Stomach (tissue), 9 donors: ENCODE results near the gene FREM1. TPM values are rescaled to one million over a fixed set of nuclear protein-coding genes. Genes with fewer than 3 reads are reported as not detected.

Experiments used
- DNase-seq, 2 donors: peaks; one replicate each; pipeline versions ENCODE4 v3.0.0 to v3.0.0-alpha.2; 2013 to 2019
- H3K27ac ChIP-seq, 5 donors: fragments of 200-600 bp in 4 of 5; sonication (generic) in 4 of 5; one replicate each; pipeline ENCODE4 v1.5.1; 2013 to 2019; ENCODE audit warnings: mild to moderate bottlenecking in 1 of 5, moderate library complexity in 1 of 5
- H3K27me3 ChIP-seq, 3 donors: fragments of 200-600 bp; sonication (generic); one replicate each; pipeline ENCODE4 v1.5.1; 2017 to 2019; ENCODE audit warnings: mixed run types in 1 of 3
- H3K36me3 ChIP-seq, 4 donors: fragments of 200-600 bp; sonication (generic); 1 replicate in 3 of 4; 2 replicates in 1 of 4; pipeline ENCODE4 v1.5.1; 2016 to 2019
- H3K4me1 ChIP-seq, 4 donors: fragments of 200-600 bp; sonication (generic); one replicate each; pipeline ENCODE4 v1.5.1; 2016 to 2019
- H3K4me3 ChIP-seq, 4 donors: fragments of 200-600 bp; sonication (generic) in 3 of 4; one replicate each; pipeline ENCODE4 v1.5.1; 2016 to 2019; ENCODE audit warnings: mild to moderate bottlenecking in 1 of 4
- H3K9me3 ChIP-seq, 4 donors: fragments of 200-600 bp; sonication (generic); one replicate each; pipeline ENCODE4 v1.5.1; 2016 to 2019
- EP300 ChIP-seq: sonication (generic); formaldehyde crosslinking; IDR thresholded peaks from one replicate; pipeline ENCODE4 v1.6.1; 2017; ENCODE audit warnings: antibody characterized with exemption
- POLR2A ChIP-seq, 4 donors: fragments of 450-650 bp; IDR thresholded peaks; one replicate each; pipeline ENCODE4 v1.6.1; 2016; ENCODE audit warnings: antibody characterized with exemption in 4 of 4, control low read depth in 2 of 4, mild to moderate bottlenecking in 1 of 4, moderate library complexity in 1 of 4
- POLR2AphosphoS5 ChIP-seq, 3 donors: sonication (generic); formaldehyde crosslinking; IDR thresholded peaks; one replicate each; pipeline ENCODE4 v1.6.1; 2016; ENCODE audit warnings: antibody characterized with exemption in 3 of 3
- WGBS, 5 donors: extraction: QIAGEN DNeasy Blood & Tissue Kit in 3 of 5; methylation state at CpG; one replicate each; pipeline versions ENCODE4 v1.1.5 to v1.1.7; 2013 to 2018; 5-methylcytosine and 5-hydroxymethylcytosine counted together
- intact Hi-C: fragments of 100-400 bp; cut with DNase I; formaldehyde crosslinking; loops from one replicate; pipeline ENCODE4 v1.15.1; 2023; ENCODE audit warnings: low total_unique reads
- polyA plus RNA-seq, 3 donors: library from polyadenylated mRNA; stranded (reverse); fragments of 200-250 nt; gene quantifications; one replicate each; pipeline ENCODE4 v1.2.3, GENCODE V29; 2013
- total RNA-seq, 5 donors: library from RNA; depleted of rRNA; stranded (reverse); fragments of >200 nt; gene quantifications; one replicate each; pipeline versions ENCODE4 v1.1.0 to v1.2.3, GENCODE V29; 2014 to 2016
- TF ChIP-seq, protein P1 (sequence below), 7 experiments: fragments of 450-650 bp in 4 of 7; fragments of 200-600 bp in 3 of 7; sonication (generic) in 3 of 7; IDR thresholded peaks; one replicate each; pipeline ENCODE4 v1.5.1; 2016 to 2019; ENCODE audit warnings: antibody characterized with exemption in 7 of 7, control low read depth in 2 of 7, mild to moderate bottlenecking in 1 of 7
- donor health status: healthy with polysubstance abuse.
- donor health status: Bipolar disorder and iron deficiency.
- donor health status: healthy.

The FREM1 gene
- total and polyA plus RNA-seq, 8 donors, result 0.12 to 14.7 (median 0.58) TPM; not detected in 1

DNA sequence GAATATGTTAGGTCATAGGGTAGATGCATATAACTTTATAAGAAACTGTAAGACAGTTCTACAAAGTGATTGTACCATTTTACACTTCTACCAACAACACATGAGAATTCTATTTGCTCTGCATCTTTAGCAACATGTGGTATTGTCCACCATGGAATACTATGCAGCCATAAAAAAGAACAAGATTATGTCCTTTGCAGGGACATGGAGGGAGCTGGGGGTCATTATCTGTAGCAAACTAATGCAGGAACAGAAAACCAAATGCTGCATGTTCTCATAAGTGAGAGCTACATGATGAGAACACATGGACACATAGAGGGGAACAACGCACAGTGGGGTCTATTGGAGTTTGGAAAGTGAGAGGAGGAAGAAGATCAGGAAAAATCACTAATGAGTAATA, 165.5 kb downstream of the FREM1 start:
- intact Hi-C loops, result no loop called here
- Histone ChIP-seq H3K9me3 (no peaks in the 10 kb centered on the region), H3K27me3 (no peaks in the 10 kb centered on the region), H3K4me3 (no peak overlapping the region), H3K4me1 (no peaks in the 10 kb centered on the region), H3K36me3 (peaks cover 0 to 6% (median 0%) of the 10 kb centered on the region in 4 donors), H3K27ac (no peak overlapping the region)
- no peak for TF ChIP-seq POLR2A (IDR thresholded peaks at IDR 0.05)
- TF ChIP-seq, protein P1, sequence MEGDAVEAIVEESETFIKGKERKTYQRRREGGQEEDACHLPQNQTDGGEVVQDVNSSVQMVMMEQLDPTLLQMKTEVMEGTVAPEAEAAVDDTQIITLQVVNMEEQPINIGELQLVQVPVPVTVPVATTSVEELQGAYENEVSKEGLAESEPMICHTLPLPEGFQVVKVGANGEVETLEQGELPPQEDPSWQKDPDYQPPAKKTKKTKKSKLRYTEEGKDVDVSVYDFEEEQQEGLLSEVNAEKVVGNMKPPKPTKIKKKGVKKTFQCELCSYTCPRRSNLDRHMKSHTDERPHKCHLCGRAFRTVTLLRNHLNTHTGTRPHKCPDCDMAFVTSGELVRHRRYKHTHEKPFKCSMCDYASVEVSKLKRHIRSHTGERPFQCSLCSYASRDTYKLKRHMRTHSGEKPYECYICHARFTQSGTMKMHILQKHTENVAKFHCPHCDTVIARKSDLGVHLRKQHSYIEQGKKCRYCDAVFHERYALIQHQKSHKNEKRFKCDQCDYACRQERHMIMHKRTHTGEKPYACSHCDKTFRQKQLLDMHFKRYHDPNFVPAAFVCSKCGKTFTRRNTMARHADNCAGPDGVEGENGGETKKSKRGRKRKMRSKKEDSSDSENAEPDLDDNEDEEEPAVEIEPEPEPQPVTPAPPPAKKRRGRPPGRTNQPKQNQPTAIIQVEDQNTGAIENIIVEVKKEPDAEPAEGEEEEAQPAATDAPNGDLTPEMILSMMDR (IDR thresholded peaks at IDR 0.05), result no peak
- no peak for TF ChIP-seq EP300
- no peak for TF ChIP-seq POLR2AphosphoS5 (IDR thresholded peaks at IDR 0.05)
- 91 to 100% (median 96%) methylated on average over 1 of the region's 1 CpG for WGBS, 5 donors
- no peak for DNase-seq

DNA sequence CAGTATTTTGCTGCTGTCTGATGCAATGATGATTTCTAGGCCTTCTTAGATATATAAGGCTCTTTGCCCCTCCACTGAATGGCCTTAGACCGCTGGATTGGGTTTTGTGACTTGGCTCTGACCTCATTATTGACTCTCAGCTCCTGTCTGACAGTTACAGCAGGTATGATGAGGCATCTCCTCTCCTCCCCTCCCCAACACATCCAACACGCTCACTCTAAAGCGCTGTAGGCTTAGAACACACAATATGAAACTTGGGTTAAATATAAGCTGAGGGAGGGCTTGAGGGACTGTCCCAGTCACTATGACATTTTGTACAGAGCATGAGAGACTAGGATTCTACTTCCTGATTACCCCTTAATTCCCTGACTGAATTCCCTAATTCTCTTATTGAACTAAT, 168.9 kb downstream of the FREM1 start:
- no peaks in the 10 kb centered on the region for H3K4me1 ChIP-seq
- H3K27ac ChIP-seq, result no peak overlapping the region
- no peaks in the 10 kb centered on the region for H3K9me3 ChIP-seq
- no peaks in the 10 kb centered on the region for H3K27me3 ChIP-seq
- TF ChIP-seq, protein P1 (IDR thresholded peaks at IDR 0.05), result no peak
- TF ChIP-seq POLR2AphosphoS5 (IDR thresholded peaks at IDR 0.05) (no peak), POLR2A (IDR thresholded peaks at IDR 0.05) (no peak), EP300 (no peak)
- intact Hi-C loops, result no loop called here
- DNase-seq, result no peak
- peaks cover 0 to 3% (median 0%) of the 10 kb centered on the region in 4 donors for H3K36me3 ChIP-seq
- no peak overlapping the region for H3K4me3 ChIP-seq
- WGBS, 5 donors, result 80 to 87% (median 82%) methylated on average over 3 of the region's 3 CpGs

DNA sequence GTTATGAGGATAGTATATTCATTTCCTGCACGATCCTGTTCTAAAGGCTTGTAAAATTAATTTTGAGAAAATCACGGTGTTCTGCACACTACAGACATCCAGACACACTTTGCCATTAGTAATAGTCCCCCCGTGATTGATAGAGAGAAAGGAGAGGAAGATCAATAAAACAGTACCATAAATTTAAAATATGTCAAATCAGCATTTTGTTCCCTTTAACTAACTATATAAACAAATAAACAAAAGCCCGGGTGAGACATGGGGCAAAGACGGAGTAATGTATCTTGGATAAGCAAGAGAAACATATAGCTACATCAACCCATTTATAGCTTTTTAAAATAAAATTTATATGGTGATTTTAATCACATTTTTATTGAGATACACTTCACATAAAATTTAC, 177.1 kb downstream of the FREM1 start:
- no peak for TF ChIP-seq POLR2AphosphoS5 (IDR thresholded peaks at IDR 0.05)
- no peak for TF ChIP-seq POLR2A (IDR thresholded peaks at IDR 0.05)
- TF ChIP-seq, protein P1 (IDR thresholded peaks at IDR 0.05), result no peak
- no peak for TF ChIP-seq EP300
- WGBS, 5 donors, result 73 to 90% (median 83%) methylated on average over 5 of the region's 5 CpGs
- Histone ChIP-seq H3K9me3 (no peaks in the 10 kb centered on the region), H3K4me1 (no peaks in the 10 kb centered on the region), H3K27ac (no peak overlapping the region), H3K4me3 (no peak overlapping the region), H3K27me3 (no peaks in the 10 kb centered on the region), H3K36me3 (peaks cover 0 to 3% (median 0%) of the 10 kb centered on the region in 4 donors)
- no peak for DNase-seq
- intact Hi-C loops, result no loop called here

DNA sequence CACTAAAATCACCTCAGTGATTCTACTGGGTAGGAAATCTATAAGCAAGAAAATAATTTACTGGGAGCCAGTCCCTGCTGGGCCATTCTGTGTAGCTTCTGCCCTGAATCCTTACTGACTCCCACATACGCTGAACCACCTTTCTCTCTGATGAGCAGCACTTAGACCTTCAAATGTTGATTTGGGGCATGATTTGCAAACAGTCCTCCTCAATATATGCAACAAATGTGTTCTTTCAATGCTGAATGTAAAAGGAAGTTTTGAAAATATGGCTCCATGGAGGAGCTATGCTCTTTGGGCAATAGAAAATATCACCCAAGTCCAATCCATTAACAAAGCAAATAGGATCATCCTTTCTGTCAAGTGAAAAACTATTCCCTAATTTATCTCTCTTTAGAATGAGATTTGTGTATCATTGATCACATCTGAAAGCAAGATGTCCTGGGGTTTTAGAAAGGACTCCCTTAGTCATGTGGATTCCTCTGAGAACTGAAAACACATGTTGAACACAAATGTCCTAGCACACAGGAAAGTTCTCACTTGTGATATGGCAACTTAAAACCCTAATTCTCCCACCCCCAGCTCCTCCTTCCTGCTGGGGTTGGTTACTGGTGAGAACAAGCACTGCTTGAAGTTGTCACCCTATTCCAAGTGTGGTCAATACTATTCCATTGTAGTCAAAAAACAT, 178.8 kb downstream of the FREM1 start:
- DNase-seq, result no peak
- 90 to 97% (median 96%) methylated on average over 1 of the region's 1 CpG for WGBS, 5 donors
- H3K36me3 ChIP-seq, result peaks cover 0 to under 1% (median 0%) of the 10 kb centered on the region in 4 donors
- no peaks in the 10 kb centered on the region for H3K27me3 ChIP-seq
- no peaks in the 10 kb centered on the region for H3K4me1 ChIP-seq
- H3K27ac ChIP-seq, result no peak overlapping the region
- no peak overlapping the region for H3K4me3 ChIP-seq
- no peaks in the 10 kb centered on the region for H3K9me3 ChIP-seq
- intact Hi-C loops, result no loop called here
- TF ChIP-seq EP300 (no peak), POLR2A (IDR thresholded peaks at IDR 0.05) (no peak), POLR2AphosphoS5 (IDR thresholded peaks at IDR 0.05) (no peak)
- TF ChIP-seq, protein P1 (IDR thresholded peaks at IDR 0.05), result no peak
